ENCODE results near the gene CCDC117.

The CCDC117 gene

GRCh38 chr22:28832731-28833130, 60.2 kb downstream of the CCDC117 start:
- no peak for DNase-seq

GRCh38 chr22:28833276-28833923, 60.9 kb downstream of the CCDC117 start:
- DNase-seq = no peak

GRCh38 chr22:28835630-28836189, 63.2 kb downstream of the CCDC117 start:
- no peak for DNase-seq

GRCh38 chr22:28837640-28838039, 65.1 kb downstream of the CCDC117 start:
- DNase-seq = no peak

Measured in kidney glomerular epithelial cell (primary cell).